AG09309 (cell line): Measurements from ENCODE around the gene NMNAT3.

Experiments used
- DNase-seq: peaks from one replicate; pipeline ENCODE4 v3.0.0-alpha.2; 2010; ENCODE audit warnings: low read depth
- H3K4me3 ChIP-seq: 2 replicates; pipeline ENCODE4 v1.5.1; 2011; ENCODE audit warnings: mild to moderate bottlenecking, low read depth, low read length, moderate library complexity; ENCODE audit not compliant: control insufficient read depth
- TF ChIP-seq, protein P1 (sequence below): IDR thresholded peaks from 2 replicates; pipeline ENCODE4 v1.5.1; 2011; ENCODE audit warnings: mild to moderate bottlenecking, low read depth, low read length, inconsistent platforms; ENCODE audit not compliant: insufficient read depth, control insufficient read depth; ENCODE audit errors: missing control alignments

The NMNAT3 gene

DNA sequence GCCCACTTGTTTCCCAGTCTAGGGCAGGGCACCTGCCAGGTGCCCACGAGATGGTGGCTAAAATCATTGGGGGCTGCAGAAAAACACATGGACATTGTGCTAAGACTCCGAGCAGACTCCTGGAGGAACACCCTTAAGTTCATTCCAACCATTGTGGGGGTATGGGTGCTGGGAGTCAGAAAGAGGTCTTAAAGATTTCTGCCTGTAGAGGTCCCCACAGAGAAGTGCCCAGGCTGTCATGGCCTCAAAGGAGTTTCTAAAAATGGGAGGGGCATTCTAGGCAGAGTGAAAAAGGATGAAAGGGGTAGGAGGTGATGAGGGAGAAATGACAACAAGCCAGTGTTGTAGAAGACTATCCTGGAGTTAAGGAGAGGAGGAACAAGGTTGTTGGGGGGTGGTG lies 155.4 kb downstream of the NMNAT3 start:
- no peak overlapping the region for H3K4me3 ChIP-seq
- no peak for DNase-seq
- TF ChIP-seq, protein P1, sequence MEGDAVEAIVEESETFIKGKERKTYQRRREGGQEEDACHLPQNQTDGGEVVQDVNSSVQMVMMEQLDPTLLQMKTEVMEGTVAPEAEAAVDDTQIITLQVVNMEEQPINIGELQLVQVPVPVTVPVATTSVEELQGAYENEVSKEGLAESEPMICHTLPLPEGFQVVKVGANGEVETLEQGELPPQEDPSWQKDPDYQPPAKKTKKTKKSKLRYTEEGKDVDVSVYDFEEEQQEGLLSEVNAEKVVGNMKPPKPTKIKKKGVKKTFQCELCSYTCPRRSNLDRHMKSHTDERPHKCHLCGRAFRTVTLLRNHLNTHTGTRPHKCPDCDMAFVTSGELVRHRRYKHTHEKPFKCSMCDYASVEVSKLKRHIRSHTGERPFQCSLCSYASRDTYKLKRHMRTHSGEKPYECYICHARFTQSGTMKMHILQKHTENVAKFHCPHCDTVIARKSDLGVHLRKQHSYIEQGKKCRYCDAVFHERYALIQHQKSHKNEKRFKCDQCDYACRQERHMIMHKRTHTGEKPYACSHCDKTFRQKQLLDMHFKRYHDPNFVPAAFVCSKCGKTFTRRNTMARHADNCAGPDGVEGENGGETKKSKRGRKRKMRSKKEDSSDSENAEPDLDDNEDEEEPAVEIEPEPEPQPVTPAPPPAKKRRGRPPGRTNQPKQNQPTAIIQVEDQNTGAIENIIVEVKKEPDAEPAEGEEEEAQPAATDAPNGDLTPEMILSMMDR, result no peak

DNA sequence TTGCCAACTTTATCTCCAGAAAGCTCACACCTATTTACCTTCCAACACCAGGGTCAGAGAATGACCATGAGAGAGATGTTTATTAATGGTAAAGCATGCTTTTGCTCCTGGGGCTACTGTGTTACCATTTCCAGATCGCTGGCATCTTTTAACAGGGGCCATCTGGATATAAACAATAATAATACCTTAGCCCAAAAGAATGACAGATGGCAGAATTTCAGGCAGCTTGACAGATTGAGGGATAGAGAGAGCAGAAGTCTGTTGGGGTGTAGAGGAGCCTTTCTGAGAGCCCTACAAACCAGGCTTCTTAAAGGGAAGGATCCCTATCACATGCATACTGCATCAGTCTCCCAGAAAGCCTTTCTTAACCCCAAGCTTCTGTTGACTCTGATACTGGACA lies 156.0 kb downstream of the NMNAT3 start:
- no peak for DNase-seq
- H3K4me3 ChIP-seq, result no peak overlapping the region
- TF ChIP-seq, protein P1, result no peak

DNA sequence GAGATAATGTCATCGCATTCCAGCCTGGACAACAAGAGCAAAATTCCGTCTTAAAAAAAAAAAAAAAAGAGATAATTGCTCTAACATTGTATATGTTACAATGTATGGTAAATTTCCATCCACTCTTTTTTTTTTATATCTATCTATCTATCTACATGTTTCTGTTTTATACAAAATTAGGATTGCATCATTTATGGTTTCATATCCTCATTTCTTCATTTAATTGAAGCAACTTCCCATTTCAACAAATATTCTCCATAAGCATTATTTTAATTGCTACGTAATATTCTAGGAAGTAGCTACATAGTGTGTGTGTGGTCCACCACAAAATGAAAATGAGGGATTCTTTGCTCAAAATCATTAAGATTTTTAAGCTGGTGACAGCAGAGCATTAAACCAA lies 156.6 kb downstream of the NMNAT3 start:
- DNase-seq, result no peak
- TF ChIP-seq, protein P1, result no peak
- H3K4me3 ChIP-seq, result no peak overlapping the region

DNA sequence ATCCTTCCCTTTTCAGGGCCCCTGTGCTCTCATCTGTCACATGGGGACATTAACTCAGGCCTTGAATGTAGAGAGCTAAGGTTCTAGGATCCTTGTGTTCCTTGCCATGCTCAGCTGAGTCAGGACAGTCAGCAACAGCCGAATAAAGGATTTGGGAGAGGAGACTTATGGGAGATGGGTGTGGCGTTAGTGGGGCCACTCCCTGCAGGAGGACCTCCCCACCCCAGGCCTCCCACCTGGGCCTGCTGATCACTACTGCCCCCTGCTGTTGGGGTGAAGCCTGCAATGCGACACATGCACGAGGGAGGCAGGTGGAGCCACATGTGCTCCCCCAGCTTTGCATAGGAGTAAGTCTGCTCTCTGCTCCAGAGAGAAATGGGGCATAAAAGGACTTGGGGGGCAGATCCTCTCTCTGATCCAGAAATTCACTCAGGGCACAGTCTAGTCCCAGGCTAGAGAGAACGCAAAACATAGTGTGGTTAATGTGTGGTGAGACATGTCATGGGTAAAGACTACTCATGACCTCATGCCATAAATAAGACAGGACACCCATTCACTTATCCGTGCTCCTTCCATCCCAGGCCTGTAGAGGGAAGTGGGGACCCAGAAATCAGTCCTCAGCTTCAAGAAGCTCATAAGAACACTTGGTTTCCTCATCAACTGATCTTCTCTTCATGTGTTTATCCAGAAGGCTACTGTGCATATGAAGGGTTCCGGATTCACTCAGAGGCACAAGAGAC lies 157.6 kb downstream of the NMNAT3 start:
- TF ChIP-seq, protein P1, result peak; percentile 19
- DNase-seq, result no peak
- H3K4me3 ChIP-seq, result no peak overlapping the region

DNA sequence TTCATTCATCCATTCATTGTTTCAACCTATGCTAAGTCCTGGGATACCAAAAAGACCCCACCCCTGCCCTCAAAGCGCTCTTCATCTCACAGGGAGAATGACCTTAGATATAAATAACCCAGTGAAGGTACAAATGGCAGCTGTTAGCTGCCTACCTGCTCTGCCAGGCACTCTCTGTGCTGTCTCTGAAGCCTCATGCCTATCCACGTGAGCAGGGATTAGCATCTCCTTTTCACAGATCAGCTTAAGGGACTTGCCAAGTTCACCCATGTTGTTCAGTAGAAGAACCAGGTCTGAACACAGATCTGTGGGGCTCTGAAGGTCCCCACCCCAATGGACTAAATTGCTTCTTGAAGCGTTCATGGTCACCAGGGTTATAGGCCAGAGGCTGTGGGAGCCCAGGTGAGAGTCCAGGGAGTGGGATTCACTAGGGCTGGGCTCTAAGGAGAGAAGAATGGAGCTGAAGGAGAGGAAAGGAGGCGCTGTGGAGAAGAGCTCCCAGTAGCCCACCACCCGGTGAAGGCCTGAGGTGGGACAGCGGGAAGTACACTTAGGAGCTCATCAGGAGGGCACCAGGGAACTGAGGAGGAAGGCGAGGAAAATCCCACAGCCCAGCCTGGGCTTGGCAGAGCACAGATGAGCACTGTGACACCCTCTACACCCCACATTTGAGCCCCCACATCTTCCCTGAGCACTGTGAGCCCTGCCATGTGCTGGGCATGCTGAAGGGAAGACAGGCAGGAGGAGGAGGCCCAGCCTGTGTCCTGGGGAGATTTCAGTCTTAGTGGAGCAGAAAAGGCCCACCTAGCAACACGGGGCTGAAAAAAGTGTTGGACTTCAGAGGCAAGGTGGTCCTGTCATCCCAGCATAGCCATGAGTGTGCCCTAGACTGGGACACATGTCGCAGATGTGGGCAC lies 158.6 kb downstream of the NMNAT3 start:
- TF ChIP-seq, protein P1, result no peak
- H3K4me3 ChIP-seq, result no peak overlapping the region
- DNase-seq, result no peak

DNA sequence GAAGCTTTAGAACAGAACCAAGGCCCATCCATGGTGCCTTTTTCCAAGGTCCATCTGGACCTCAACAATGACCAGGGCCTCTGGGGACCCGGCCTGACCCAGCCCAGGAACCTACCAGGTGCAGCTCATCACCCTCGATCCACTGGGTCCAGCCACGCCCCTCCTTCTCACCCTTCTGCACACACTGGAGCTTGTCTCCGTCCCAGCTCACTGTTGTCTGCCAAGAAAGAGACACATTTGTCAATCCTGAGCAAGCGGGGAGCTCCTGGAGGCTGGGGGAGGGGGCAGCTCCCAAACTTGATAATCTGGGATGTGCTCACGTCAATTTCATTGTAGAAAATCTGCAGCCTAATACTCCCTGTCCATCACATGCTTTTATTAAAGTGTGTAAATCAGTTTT lies 159.5 kb downstream of the NMNAT3 start:
- no peak overlapping the region for H3K4me3 ChIP-seq
- TF ChIP-seq, protein P1, result no peak
- DNase-seq, result no peak
